CD4-positive, alpha-beta T cell treated with Interferon alpha-2 for 1 hour (primary cell): Measurements from ENCODE around the gene MAPK8IP1.
A peak's percentile ranks its signal among the peaks of the same experiment; 100 is the strongest.

Experiments used
- DNase-seq, 2 donors: peaks; one replicate each; pipeline ENCODE4 v3.0.0-alpha.2; 2020 to 2022

Gene MAPK8IP1

GRCh38 chr11:45860348-45860747, 25.1 kb upstream of the MAPK8IP1 start:
- DNase-seq = no peak

- DNase-seq = no peak
These were observed 24.5 kb upstream of the MAPK8IP1 start for GRCh38 chr11:45860764-45861510.

- DNase-seq = no peak
These were observed 21.4 kb upstream of the MAPK8IP1 start for GRCh38 chr11:45864041-45864440.

GRCh38 chr11:45869551-45869950, 15.9 kb upstream of the MAPK8IP1 start:
- no peak for DNase-seq

- no peak for DNase-seq
These were observed 14.7 kb upstream of the MAPK8IP1 start for GRCh38 chr11:45870706-45871105.

GRCh38 chr11:45871638-45872037, 13.8 kb upstream of the MAPK8IP1 start:
- DNase-seq = no peak

GRCh38 chr11:45872651-45873356, 12.6 kb upstream of the MAPK8IP1 start:
- peak; percentile 33 to 39 for DNase-seq

GRCh38 chr11:45876401-45876800, 9.1 kb upstream of the MAPK8IP1 start:
- no peak for DNase-seq

- no peak for DNase-seq
These were observed 8.2 kb upstream of the MAPK8IP1 start for GRCh38 chr11:45877221-45877620.

GRCh38 chr11:45877845-45878244, 7.6 kb upstream of the MAPK8IP1 start:
- no peak for DNase-seq

- DNase-seq = no peak
These were observed 5.4 kb upstream of the MAPK8IP1 start for GRCh38 chr11:45879803-45880686.

GRCh38 chr11:45880772-45881570, 4.5 kb upstream of the MAPK8IP1 start:
- DNase-seq = no peak

- no peak for DNase-seq
These were observed 3.6 kb upstream of the MAPK8IP1 start for GRCh38 chr11:45881708-45882368.

GRCh38 chr11:45884596-45885185, 760 bp upstream of the MAPK8IP1 start:
- no peak for DNase-seq

GRCh38 chr11:45885921-45886721, 670 bp downstream of the MAPK8IP1 start:
- DNase-seq = no peak

- DNase-seq = no peak
These were observed 1.5 kb downstream of the MAPK8IP1 start for GRCh38 chr11:45886816-45887520.

GRCh38 chr11:45887587-45887986, 2.1 kb downstream of the MAPK8IP1 start:
- no peak for DNase-seq

- no peak for DNase-seq
These were observed 4.1 kb downstream of the MAPK8IP1 start for GRCh38 chr11:45889555-45889954.

- DNase-seq = no peak
These were observed 4.5 kb downstream of the MAPK8IP1 start for GRCh38 chr11:45889966-45890365.
